H9 (cell line): Measurements from ENCODE around the gene SPTLC3. TPM values are rescaled to one million over a fixed set of nuclear protein-coding genes. Genes with fewer than 3 reads are reported as not detected.

ENCODE experiments used
- DNase-seq: peaks from one replicate; pipeline ENCODE4 v3.0.0-alpha.2; 2017
- H2AFZ ChIP-seq: one replicate; pipeline ENCODE4 v1.6.1; 2013; ENCODE audit warnings: mild to moderate bottlenecking, low read length, control low read depth, moderate library complexity
- H2AK5ac ChIP-seq: 2 replicates; pipeline ENCODE4 v1.6.1; 2013; ENCODE audit warnings: low read length, control low read depth, mixed read lengths; ENCODE audit not compliant: insufficient read length
- H2BK120ac ChIP-seq: one replicate; pipeline ENCODE4 v1.6.1; 2013; ENCODE audit warnings: low read depth, mild to moderate bottlenecking, low read length, control low read depth, inconsistent platforms; ENCODE audit not compliant: poor library complexity, severe bottlenecking
- H2BK12ac ChIP-seq: 2 replicates; pipeline ENCODE4 v1.6.1; 2013; ENCODE audit warnings: low read length, control low read depth, mixed read lengths, low read depth; ENCODE audit not compliant: insufficient read length
- H2BK15ac ChIP-seq: 2 replicates; pipeline ENCODE4 v1.6.1; 2013; ENCODE audit warnings: low read depth, low read length, control low read depth
- H2BK20ac ChIP-seq: one replicate; pipeline ENCODE4 v1.6.1; 2013; ENCODE audit warnings: low read depth, mild to moderate bottlenecking, low read length, control low read depth, inconsistent platforms; ENCODE audit not compliant: poor library complexity, severe bottlenecking
- H2BK5ac ChIP-seq: 2 replicates; pipeline ENCODE4 v1.6.1; 2013; ENCODE audit warnings: low read length, control low read depth, mixed read lengths; ENCODE audit not compliant: insufficient read length
- H3K14ac ChIP-seq: 2 replicates; pipeline ENCODE4 v1.6.1; 2013; ENCODE audit warnings: low read length, control low read depth; ENCODE audit not compliant: insufficient read depth
- H3K18ac ChIP-seq: 2 replicates; pipeline ENCODE4 v1.6.1; 2013; ENCODE audit warnings: low read depth, mild to moderate bottlenecking, mixed read lengths, low read length, control low read depth; ENCODE audit not compliant: insufficient read length
- H3K23ac ChIP-seq: 2 replicates; pipeline ENCODE4 v1.6.1; 2013; ENCODE audit warnings: low read length, control low read depth, mixed read lengths, low read depth; ENCODE audit not compliant: insufficient read length
- H3K23me2 ChIP-seq: 2 replicates; pipeline ENCODE4 v1.6.1; 2013; ENCODE audit warnings: low read depth, mild to moderate bottlenecking, mixed read lengths, low read length, control low read depth; ENCODE audit not compliant: insufficient read length, poor library complexity, severe bottlenecking
- H3K27ac ChIP-seq: 2 replicates; pipeline ENCODE4 v1.5.1; 2013; ENCODE audit warnings: low read length, control low read depth, mixed read lengths, low read depth; ENCODE audit not compliant: insufficient read length
- H3K27me3 ChIP-seq: 2 replicates; pipeline ENCODE4 v1.6.1; 2013; ENCODE audit warnings: low read length, control low read depth, inconsistent platforms; ENCODE audit not compliant: insufficient read depth
- H3K4ac ChIP-seq: 2 replicates; pipeline ENCODE4 v1.6.1; 2013; ENCODE audit warnings: low read depth, mild to moderate bottlenecking, control low read depth, inconsistent platforms, low read length, moderate library complexity
- H3K4me1 ChIP-seq: 2 replicates; pipeline ENCODE4 v1.6.1; 2013; ENCODE audit warnings: low read length, control low read depth, inconsistent platforms; ENCODE audit not compliant: insufficient read depth
- H3K4me2 ChIP-seq: 2 replicates; pipeline ENCODE4 v1.6.1; 2013; ENCODE audit warnings: low read length, control low read depth, mixed read lengths; ENCODE audit not compliant: insufficient read length, insufficient read depth
- H3K56ac ChIP-seq: 2 replicates; pipeline ENCODE4 v1.6.1; 2013; ENCODE audit warnings: low read depth, mild to moderate bottlenecking, mixed read lengths, low read length, control low read depth; ENCODE audit not compliant: insufficient read length
- H3K79me1 ChIP-seq: 2 replicates; pipeline ENCODE4 v1.6.1; 2013; ENCODE audit warnings: low read depth, mild to moderate bottlenecking, moderate library complexity, low read length, control low read depth, inconsistent platforms; ENCODE audit not compliant: insufficient read depth, poor library complexity, severe bottlenecking
- H3K79me2 ChIP-seq: 2 replicates; pipeline ENCODE4 v1.6.1; 2013; ENCODE audit warnings: low read length, control low read depth, inconsistent platforms; ENCODE audit not compliant: insufficient read depth
- H3K9ac ChIP-seq: 2 replicates; pipeline ENCODE4 v1.6.1; 2013; ENCODE audit warnings: low read length, control low read depth, mixed read lengths; ENCODE audit not compliant: insufficient read length; ENCODE audit errors: extremely low read depth
- H3K9me3 ChIP-seq: one replicate; pipeline ENCODE4 v1.6.1; 2013; ENCODE audit warnings: low read depth, low read length, inconsistent platforms; ENCODE audit not compliant: control insufficient read depth
- H3T11ph ChIP-seq: one replicate; pipeline ENCODE4 v1.6.1; 2013; ENCODE audit warnings: mild to moderate bottlenecking, low read length, control low read depth, inconsistent platforms
- H4K20me1 ChIP-seq: one replicate; pipeline ENCODE4 v1.6.1; 2013; ENCODE audit not compliant: control insufficient read depth, insufficient read length, insufficient read depth
- H4K5ac ChIP-seq: 2 replicates; pipeline ENCODE4 v1.6.1; 2013; ENCODE audit warnings: low read depth, mild to moderate bottlenecking, mixed read lengths, low read length, control low read depth; ENCODE audit not compliant: insufficient read length
- H4K8ac ChIP-seq: replicated peaks from 2 replicates; pipeline ENCODE4 v1.6.1; 2013; ENCODE audit warnings: low read length, control low read depth, mixed read lengths, low read depth; ENCODE audit not compliant: insufficient read length
- H4K91ac ChIP-seq: 2 replicates; pipeline ENCODE4 v1.6.1; 2013; ENCODE audit warnings: low read depth, mild to moderate bottlenecking, moderate library complexity, mixed read lengths, low read length, control low read depth; ENCODE audit not compliant: insufficient read length
- H3K27ac Mint-ChIP-seq, 3 experiments: 2 replicates in 2 of 3; 3 replicates in 1 of 3; pipeline ENCODE4 v1.8.0; 2020 to 2021; ENCODE audit warnings: mixed read lengths in 3 of 3, mild to moderate bottlenecking in 1 of 3, moderate library complexity in 1 of 3
- H3K27me3 Mint-ChIP-seq: 2 replicates; pipeline ENCODE4 v1.8.0; 2021; ENCODE audit warnings: low read depth, mild to moderate bottlenecking, moderate library complexity, mixed read lengths
- H3K36me3 Mint-ChIP-seq, 3 experiments: 2 replicates in 2 of 3; 3 replicates in 1 of 3; pipeline ENCODE4 v1.8.0; 2020 to 2021; ENCODE audit warnings: low read depth in 3 of 3, mixed read lengths in 3 of 3; ENCODE audit not compliant: insufficient read depth in 1 of 3
- H3K4me1 Mint-ChIP-seq, 2 experiments: 2 replicates each; pipeline ENCODE4 v1.8.0; 2020; ENCODE audit warnings: mixed read lengths in 2 of 2
- H3K4me3 Mint-ChIP-seq, 2 experiments: 2 replicates in 1 of 2; 3 replicates in 1 of 2; pipeline ENCODE4 v1.8.0; 2020 to 2021; ENCODE audit warnings: mild to moderate bottlenecking in 2 of 2, mixed read lengths in 2 of 2, moderate library complexity in 1 of 2
- H3K9me3 Mint-ChIP-seq, 2 experiments: 2 replicates in 1 of 2; 3 replicates in 1 of 2; pipeline ENCODE4 v1.8.0; 2020; ENCODE audit warnings: mild to moderate bottlenecking in 2 of 2, mixed read lengths in 2 of 2, moderate library complexity in 1 of 2
- CTCF ChIP-seq: fragments of 200-600 bp; sonication (generic); conservative IDR thresholded peaks from 3 replicates; pipeline ENCODE4 v1.8.0; 2021; ENCODE audit warnings: antibody characterized with exemption, mild to moderate bottlenecking
- WGBS: extraction: QIAGEN DNeasy Blood & Tissue Kit; methylation state at CpG from one replicate; pipeline ENCODE4 v1.1.7; 2013; ENCODE audit warnings: missing lambda C conversion rate, low lambda C conversion rate, mixed read lengths; ENCODE audit not compliant: insufficient read length; ENCODE audit errors: extremely low coverage; 5-methylcytosine and 5-hydroxymethylcytosine counted together
- total RNA-seq: library from RNA; stranded (reverse); gene quantifications from 2 replicates; pipeline ENCODE4 v1.2.1, GENCODE V29; 2021

Gene SPTLC3
- total RNA-seq, 1 experiment from 2014 or later, result 0.68 TPM

GRCh38 chr20:13022401-13023155, 13.8 kb downstream of the SPTLC3 start:
- no peak overlapping the region for H3K4me2 ChIP-seq
- DNase-seq, result no peak
- H3K4me1 Mint-ChIP-seq, result peaks cover 6% of the 10 kb centered on the region in 2 experiments
- H3K4me3 Mint-ChIP-seq, result 0 out of 5 replicates have a peak overlapping the region, but pooled peaks of 1 of the 2 experiments have one; percentile 2
- H2BK5ac ChIP-seq, result no peak overlapping the region
- no peaks in the 10 kb centered on the region for H3K27me3 Mint-ChIP-seq
- no peaks in the 10 kb centered on the region for H3K9me3 ChIP-seq
- no peaks in the 10 kb centered on the region for H3K4me1 ChIP-seq
- no peak for TF ChIP-seq CTCF
- no peaks in the 10 kb centered on the region for H3K27me3 ChIP-seq
- no peak overlapping the region for H4K8ac ChIP-seq
- WGBS, result no CpG with 5 or more reads among the region's 4 CpGs
- no peak overlapping the region for H2BK120ac ChIP-seq
- H3K9ac ChIP-seq, result no peak overlapping the region
- no peak overlapping the region for H2BK12ac ChIP-seq
- H3K79me1 ChIP-seq, result no peaks in the 10 kb centered on the region
- H3K36me3 Mint-ChIP-seq, result peaks cover 8 to 18% (median 8%) of the 10 kb centered on the region in 3 experiments
- H3K56ac ChIP-seq, result no peak overlapping the region
- no peak overlapping the region for H3T11ph ChIP-seq
- no peak overlapping the region for H2AFZ ChIP-seq
- H3K18ac ChIP-seq, result no peak overlapping the region
- no peaks in the 10 kb centered on the region for H3K23me2 ChIP-seq
- H2BK15ac ChIP-seq, result no peak overlapping the region
- H2BK20ac ChIP-seq, result no peak overlapping the region
- no peak overlapping the region for H3K27ac ChIP-seq
- no peak overlapping the region for H3K23ac ChIP-seq
- no peak overlapping the region for H4K5ac ChIP-seq
- H3K9me3 Mint-ChIP-seq, result peaks cover 18 to 20% of the 10 kb centered on the region in 2 experiments
- no peaks in the 10 kb centered on the region for H3K79me2 ChIP-seq
- no peak overlapping the region for H3K14ac ChIP-seq
- no peak overlapping the region for H2AK5ac ChIP-seq
- H3K27ac Mint-ChIP-seq, result peak overlapping the region in 1 of 3 experiments; percentile 77; a peak in 3 of 7 replicates
- no peak overlapping the region for H3K4ac ChIP-seq
- H4K91ac ChIP-seq, result no peak overlapping the region
- H4K20me1 ChIP-seq, result no peaks in the 10 kb centered on the region
